ENCODE measurements around the gene SLC6A15. TPM values are rescaled to one million over a fixed set of nuclear protein-coding genes. Genes with fewer than 3 reads are reported as not detected.

SLC6A15 gene
- total RNA-seq, 1 experiment from 2014 or later = 0.07 TPM

DNA sequence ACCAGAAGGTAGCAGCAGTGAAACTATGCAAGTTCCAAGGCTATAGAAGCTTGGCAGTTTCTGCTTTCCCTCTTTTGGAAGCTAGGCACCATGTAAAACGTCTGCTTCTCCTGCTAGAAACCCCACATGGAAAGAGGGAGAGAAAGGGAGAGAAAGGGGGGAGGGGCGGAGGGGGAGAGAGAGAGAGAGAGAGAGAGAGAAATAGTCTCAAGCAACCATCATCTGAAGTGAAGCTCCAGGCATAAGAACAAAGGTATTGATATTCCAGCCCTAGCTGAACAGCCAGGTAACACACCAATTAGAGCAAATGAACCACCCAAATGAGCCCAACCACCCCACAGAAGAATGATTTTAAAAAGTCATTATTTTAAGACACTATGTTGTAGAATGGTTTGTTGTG lies 8.5 kb downstream of the SLC6A15 start:
- Histone ChIP-seq H3K79me2 (ENCODE audit: insufficient read depth, low read length) (no peaks in the 10 kb centered on the region), H3K27ac (ENCODE audit: low read depth, low read length) (no peak overlapping the region), H3K9me2 (ENCODE audit: insufficient read depth) (no peaks in the 10 kb centered on the region), H3K36me3 (ENCODE audit: control insufficient read depth in 1 of 2, insufficient read depth in 2 of 2, low read length in 2 of 2) (no peaks in the 10 kb centered on the region), H3K9me3 (ENCODE audit: control insufficient read depth in 1 of 2, insufficient read depth in 1 of 2, low read depth in 1 of 2, low read length in 2 of 2) (no peaks in the 10 kb centered on the region), H3K4me1 (ENCODE audit: control insufficient read depth in 1 of 2, insufficient read depth in 2 of 2, low read length in 2 of 2) (no peaks in the 10 kb centered on the region), H3K4me3 (replicated peaks in 1 of 2; ENCODE audit: low read depth in 1 of 2, low read length in 2 of 2) (no peak overlapping the region), H4K20me1 (ENCODE audit: insufficient read depth) (no peaks in the 10 kb centered on the region), H3K27me3 (ENCODE audit: insufficient read depth, low read length) (no peaks in the 10 kb centered on the region), H2AFZ (ENCODE audit: low read depth, low read length, poor library complexity, severe bottlenecking) (no peak overlapping the region), H3K4me2 (ENCODE audit: low read length) (no peak overlapping the region), H3K9ac (ENCODE audit: low read length) (no peak overlapping the region)
- no peak for ATAC-seq
- ChIA-PET RAD21 (ENCODE audit: low non-redundant PET in 1 of 2, low total read pairs in 2 of 2, uncharacterized antibody in 2 of 2, unreplicated experiment in 2 of 2) (no interaction called here), CTCF (no interaction called here), POLR2A (no interaction called here)
- intact Hi-C loops (cut with micrococcal nuclease) = no loop called here
- BruUV-seq (replicated peaks) = no TSS peak
- DNase-seq (ENCODE audit: low read depth, low spot score) = no peak
- TF ChIP-seq, protein P1, sequence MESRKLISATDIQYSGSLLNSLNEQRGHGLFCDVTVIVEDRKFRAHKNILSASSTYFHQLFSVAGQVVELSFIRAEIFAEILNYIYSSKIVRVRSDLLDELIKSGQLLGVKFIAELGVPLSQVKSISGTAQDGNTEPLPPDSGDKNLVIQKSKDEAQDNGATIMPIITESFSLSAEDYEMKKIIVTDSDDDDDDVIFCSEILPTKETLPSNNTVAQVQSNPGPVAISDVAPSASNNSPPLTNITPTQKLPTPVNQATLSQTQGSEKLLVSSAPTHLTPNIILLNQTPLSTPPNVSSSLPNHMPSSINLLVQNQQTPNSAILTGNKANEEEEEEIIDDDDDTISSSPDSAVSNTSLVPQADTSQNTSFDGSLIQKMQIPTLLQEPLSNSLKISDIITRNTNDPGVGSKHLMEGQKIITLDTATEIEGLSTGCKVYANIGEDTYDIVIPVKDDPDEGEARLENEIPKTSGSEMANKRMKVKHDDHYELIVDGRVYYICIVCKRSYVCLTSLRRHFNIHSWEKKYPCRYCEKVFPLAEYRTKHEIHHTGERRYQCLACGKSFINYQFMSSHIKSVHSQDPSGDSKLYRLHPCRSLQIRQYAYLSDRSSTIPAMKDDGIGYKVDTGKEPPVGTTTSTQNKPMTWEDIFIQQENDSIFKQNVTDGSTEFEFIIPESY (IDR thresholded peaks at IDR 0.05; ENCODE audit: extremely low read depth, insufficient replicate concordance, low read length) = no peak

DNA sequence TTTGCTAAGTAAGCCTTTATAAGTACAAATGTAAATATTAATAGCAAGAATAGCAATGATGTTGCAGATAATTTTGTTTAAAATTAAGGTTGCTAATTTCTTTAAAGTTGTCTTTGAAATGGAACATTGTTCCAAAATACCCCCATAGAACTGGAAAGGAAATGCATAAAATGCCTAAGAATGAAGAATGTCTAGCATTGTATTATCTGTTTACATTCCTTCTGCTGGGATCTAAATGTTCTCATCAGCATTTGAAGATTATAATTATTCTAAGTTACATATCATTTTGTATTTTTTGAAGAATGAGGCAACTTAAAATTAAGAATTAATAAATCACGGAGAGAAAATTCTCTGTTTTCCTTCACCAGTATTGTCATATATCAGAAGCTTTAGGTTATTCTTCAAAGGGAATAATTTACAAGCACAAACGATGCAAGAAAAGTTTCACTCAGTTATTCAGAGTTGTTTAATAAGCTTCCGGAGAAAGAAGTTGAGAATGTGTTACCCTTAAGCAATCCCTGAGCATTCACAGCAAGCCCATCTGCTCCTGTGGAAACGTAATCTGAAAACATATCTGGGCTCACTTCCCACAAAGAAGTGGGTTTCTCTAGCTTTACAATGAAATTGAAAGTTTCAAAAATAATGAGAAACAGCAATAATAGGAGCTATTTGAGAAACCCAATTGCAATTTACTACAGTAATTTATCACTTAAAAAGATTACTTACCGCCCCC lies 21.3 kb downstream of the SLC6A15 start:
- ChIA-PET CTCF (interaction anchor here (0.7 kb wide), 1 partner anchor 138 kb away, joined by 3 read pairs; no protein-coding TSS in a partner anchor), POLR2A (no interaction called here), RAD21 (ENCODE audit: low non-redundant PET in 1 of 2, low total read pairs in 2 of 2, uncharacterized antibody in 2 of 2, unreplicated experiment in 2 of 2) (no interaction called here)
- H3K9me3 ChIP-seq (ENCODE audit: control insufficient read depth in 1 of 2, insufficient read depth in 1 of 2, low read depth in 1 of 2, low read length in 2 of 2) = no peaks in the 10 kb centered on the region
- BruUV-seq (replicated peaks) = no TSS peak
- no peak overlapping the region for H3K9ac ChIP-seq (ENCODE audit: low read length)
- intact Hi-C loops (cut with micrococcal nuclease) = no loop called here
- H3K4me1 ChIP-seq (ENCODE audit: control insufficient read depth in 1 of 2, insufficient read depth in 2 of 2, low read length in 2 of 2) = no peaks in the 10 kb centered on the region
- H4K20me1 ChIP-seq (ENCODE audit: insufficient read depth) = no peaks in the 10 kb centered on the region
- H3K36me3 ChIP-seq (ENCODE audit: control insufficient read depth in 1 of 2, insufficient read depth in 2 of 2, low read length in 2 of 2) = no peaks in the 10 kb centered on the region
- TF ChIP-seq YY1 (IDR thresholded peaks at IDR 0.05; ENCODE audit: extremely low read depth, insufficient replicate concordance, low read depth, low read length) (no peak), ELF1 (IDR thresholded peaks at IDR 0.05; ENCODE audit: borderline replicate concordance, low read depth) (no peak), FOSL1 (IDR thresholded peaks at IDR 0.05; ENCODE audit: low read depth) (no peak), JUND (IDR thresholded peaks at IDR 0.05) (no peak), TCF7L2 (IDR thresholded peaks at IDR 0.05; ENCODE audit: borderline replicate concordance, extremely low read depth, insufficient read depth, insufficient read length) (no peak), EZH2phosphoT487 (IDR thresholded peaks at IDR 0.05; ENCODE audit: borderline replicate concordance) (no peak), RAD21 (IDR thresholded peaks at IDR 0.05; ENCODE audit: low read depth) (no peak)
- TF ChIP-seq, protein P2, sequence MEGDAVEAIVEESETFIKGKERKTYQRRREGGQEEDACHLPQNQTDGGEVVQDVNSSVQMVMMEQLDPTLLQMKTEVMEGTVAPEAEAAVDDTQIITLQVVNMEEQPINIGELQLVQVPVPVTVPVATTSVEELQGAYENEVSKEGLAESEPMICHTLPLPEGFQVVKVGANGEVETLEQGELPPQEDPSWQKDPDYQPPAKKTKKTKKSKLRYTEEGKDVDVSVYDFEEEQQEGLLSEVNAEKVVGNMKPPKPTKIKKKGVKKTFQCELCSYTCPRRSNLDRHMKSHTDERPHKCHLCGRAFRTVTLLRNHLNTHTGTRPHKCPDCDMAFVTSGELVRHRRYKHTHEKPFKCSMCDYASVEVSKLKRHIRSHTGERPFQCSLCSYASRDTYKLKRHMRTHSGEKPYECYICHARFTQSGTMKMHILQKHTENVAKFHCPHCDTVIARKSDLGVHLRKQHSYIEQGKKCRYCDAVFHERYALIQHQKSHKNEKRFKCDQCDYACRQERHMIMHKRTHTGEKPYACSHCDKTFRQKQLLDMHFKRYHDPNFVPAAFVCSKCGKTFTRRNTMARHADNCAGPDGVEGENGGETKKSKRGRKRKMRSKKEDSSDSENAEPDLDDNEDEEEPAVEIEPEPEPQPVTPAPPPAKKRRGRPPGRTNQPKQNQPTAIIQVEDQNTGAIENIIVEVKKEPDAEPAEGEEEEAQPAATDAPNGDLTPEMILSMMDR (IDR thresholded peaks at IDR 0.05 in 2 of 3, conservative IDR thresholded peaks at IDR 0.05 in 1 of 3; ENCODE audit: borderline replicate concordance in 1 of 3, insufficient read depth in 1 of 3, low read depth in 2 of 3, low read length in 2 of 3) = no peak
- no peaks in the 10 kb centered on the region for H3K9me2 ChIP-seq (ENCODE audit: insufficient read depth)
- H3K27ac ChIP-seq (ENCODE audit: low read depth, low read length) = no peak overlapping the region
- no peak overlapping the region for H2AFZ ChIP-seq (ENCODE audit: low read depth, low read length, poor library complexity, severe bottlenecking)
- H3K4me3 ChIP-seq (replicated peaks in 1 of 2; ENCODE audit: low read depth in 1 of 2, low read length in 2 of 2) = no peak overlapping the region
- H3K79me2 ChIP-seq (ENCODE audit: insufficient read depth, low read length) = no peaks in the 10 kb centered on the region
- H3K4me2 ChIP-seq (ENCODE audit: low read length) = no peak overlapping the region
- DNase-seq (ENCODE audit: low read depth, low spot score) (no peak), ATAC-seq (no peak)
- H3K27me3 ChIP-seq (ENCODE audit: insufficient read depth, low read length) = no peaks in the 10 kb centered on the region

All from HCT116 (cell line).